ENCODE results near the gene GYPE. TPM values are rescaled to one million over a fixed set of nuclear protein-coding genes. Genes with fewer than 3 reads are reported as not detected.
"Not testable (repeated sequence)": the region's sequence is repeated elsewhere in the genome, so short reads cannot be mapped to it uniquely, and the experiment has no call there.

The GYPE gene
- total and polyA plus RNA-seq, 2 donors from 2014 or later = 0.60 to 0.63 TPM

- Histone ChIP-seq H3K27ac (ENCODE audit: low read depth in 2 of 2, low read length in 2 of 2) (no peak overlapping the region), H3K9me3 (ENCODE audit: control insufficient read depth in 2 of 3, insufficient read depth in 1 of 3, low read length in 3 of 3) (no peaks in the 10 kb centered on the region), H3K36me3 (ENCODE audit: control insufficient read depth in 2 of 3, insufficient read depth in 3 of 3, low read length in 3 of 3) (no peaks in the 10 kb centered on the region), H3K4me1 (ENCODE audit: control insufficient read depth in 2 of 3, insufficient read depth in 2 of 3, low read depth in 1 of 3, low read length in 3 of 3) (no peaks in the 10 kb centered on the region), H3K27me3 (ENCODE audit: control insufficient read depth, insufficient read depth, low read length) (no peaks in the 10 kb centered on the region), H3K4me3 (ENCODE audit: low read length in 3 of 3) (no peak overlapping the region), H3K9ac (ENCODE audit: low read length in 3 of 3) (no peak overlapping the region)
- intact Hi-C loops (cut with DNase I) = no loop called here
- no peak for TF ChIP-seq CTCF (IDR thresholded peaks at IDR 0.05; ENCODE audit: borderline replicate concordance, extremely low read depth, insufficient read depth)
- FAIRE-seq (peak; percentile 100), DNase-seq (no peak)
Observed at GRCh38 chr4:143883529-143883928, 21.8 kb downstream of the GYPE start.

- intact Hi-C loops (cut with DNase I) = no loop called here
- no peaks in the 10 kb centered on the region for H3K27me3 ChIP-seq (ENCODE audit: control insufficient read depth, insufficient read depth, low read length)
- H3K27ac ChIP-seq (ENCODE audit: low read depth in 2 of 2, low read length in 2 of 2) = no peak overlapping the region
- H3K4me3 ChIP-seq (ENCODE audit: low read length in 3 of 3) = no peak overlapping the region
- H3K9me3 ChIP-seq (ENCODE audit: control insufficient read depth in 2 of 3, insufficient read depth in 1 of 3, low read length in 3 of 3) = no peaks in the 10 kb centered on the region
- H3K4me1 ChIP-seq (ENCODE audit: control insufficient read depth in 2 of 3, insufficient read depth in 2 of 3, low read depth in 1 of 3, low read length in 3 of 3) = no peaks in the 10 kb centered on the region
- TF ChIP-seq CTCF (IDR thresholded peaks at IDR 0.05; ENCODE audit: borderline replicate concordance, extremely low read depth, insufficient read depth) = no peak
- no peaks in the 10 kb centered on the region for H3K36me3 ChIP-seq (ENCODE audit: control insufficient read depth in 2 of 3, insufficient read depth in 3 of 3, low read length in 3 of 3)
- no peak for DNase-seq
- no peak overlapping the region for H3K9ac ChIP-seq (ENCODE audit: low read length in 3 of 3)
- no peak for FAIRE-seq
Observed at GRCh38 chr4:143882892-143883291, 22.5 kb downstream of the GYPE start.

GRCh38 chr4:143879561-143879960, 25.8 kb downstream of the GYPE start:
- H3K9me3 ChIP-seq (ENCODE audit: control insufficient read depth in 2 of 3, insufficient read depth in 1 of 3, low read length in 3 of 3); H3K4me3 ChIP-seq (ENCODE audit: low read length in 3 of 3); H3K27me3 ChIP-seq (ENCODE audit: control insufficient read depth, insufficient read depth, low read length); intact Hi-C loops (cut with DNase I); H3K36me3 ChIP-seq (ENCODE audit: control insufficient read depth in 2 of 3, insufficient read depth in 3 of 3, low read length in 3 of 3); FAIRE-seq; H3K4me1 ChIP-seq (ENCODE audit: control insufficient read depth in 2 of 3, insufficient read depth in 2 of 3, low read depth in 1 of 3, low read length in 3 of 3); H3K9ac ChIP-seq (ENCODE audit: low read length in 3 of 3); H3K27ac ChIP-seq (ENCODE audit: low read depth in 2 of 2, low read length in 2 of 2); DNase-seq: not testable (repeated sequence)

GRCh38 chr4:143875357-143875756, 30.0 kb downstream of the GYPE start:
- FAIRE-seq; H3K4me3 ChIP-seq (ENCODE audit: low read length in 3 of 3); H3K27ac ChIP-seq (ENCODE audit: low read depth in 2 of 2, low read length in 2 of 2); intact Hi-C loops (cut with DNase I); H3K9me3 ChIP-seq (ENCODE audit: control insufficient read depth in 2 of 3, insufficient read depth in 1 of 3, low read length in 3 of 3); H3K27me3 ChIP-seq (ENCODE audit: control insufficient read depth, insufficient read depth, low read length); H3K4me1 ChIP-seq (ENCODE audit: control insufficient read depth in 2 of 3, insufficient read depth in 2 of 3, low read depth in 1 of 3, low read length in 3 of 3); H3K9ac ChIP-seq (ENCODE audit: low read length in 3 of 3); H3K36me3 ChIP-seq (ENCODE audit: control insufficient read depth in 2 of 3, insufficient read depth in 3 of 3, low read length in 3 of 3); DNase-seq: not testable (repeated sequence)

GRCh38 chr4:143870523-143871268, 34.7 kb downstream of the GYPE start:
- FAIRE-seq; intact Hi-C loops (cut with DNase I); H3K36me3 ChIP-seq (ENCODE audit: control insufficient read depth in 2 of 3, insufficient read depth in 3 of 3, low read length in 3 of 3): not testable (repeated sequence)

GRCh38 chr4:143869925-143870324, 35.4 kb downstream of the GYPE start:
- H3K9me3 ChIP-seq (ENCODE audit: control insufficient read depth in 2 of 3, insufficient read depth in 1 of 3, low read length in 3 of 3); intact Hi-C loops (cut with DNase I); FAIRE-seq; H3K9ac ChIP-seq (ENCODE audit: low read length in 3 of 3); DNase-seq; H3K27ac ChIP-seq (ENCODE audit: low read depth in 2 of 2, low read length in 2 of 2); H3K4me1 ChIP-seq (ENCODE audit: control insufficient read depth in 2 of 3, insufficient read depth in 2 of 3, low read depth in 1 of 3, low read length in 3 of 3); H3K4me3 ChIP-seq (ENCODE audit: low read length in 3 of 3); H3K27me3 ChIP-seq (ENCODE audit: control insufficient read depth, insufficient read depth, low read length); H3K36me3 ChIP-seq (ENCODE audit: control insufficient read depth in 2 of 3, insufficient read depth in 3 of 3, low read length in 3 of 3): not testable (repeated sequence)

More at GRCh38 chr4:143870523-143871268, 34.7 kb downstream of the GYPE start:
- not testable (repeated sequence) for H3K27ac ChIP-seq (ENCODE audit: low read depth in 2 of 2, low read length in 2 of 2); H3K9me3 ChIP-seq (ENCODE audit: control insufficient read depth in 2 of 3, insufficient read depth in 1 of 3, low read length in 3 of 3); H3K27me3 ChIP-seq (ENCODE audit: control insufficient read depth, insufficient read depth, low read length); H3K4me1 ChIP-seq (ENCODE audit: control insufficient read depth in 2 of 3, insufficient read depth in 2 of 3, low read depth in 1 of 3, low read length in 3 of 3); DNase-seq; H3K9ac ChIP-seq (ENCODE audit: low read length in 3 of 3); H3K4me3 ChIP-seq (ENCODE audit: low read length in 3 of 3)

GRCh38 chr4:143862716-143863115, 42.6 kb downstream of the GYPE start:
- DNase-seq; intact Hi-C loops (cut with DNase I); H3K27me3 ChIP-seq (ENCODE audit: control insufficient read depth, insufficient read depth, low read length); H3K36me3 ChIP-seq (ENCODE audit: control insufficient read depth in 2 of 3, insufficient read depth in 3 of 3, low read length in 3 of 3); FAIRE-seq; H3K4me1 ChIP-seq (ENCODE audit: control insufficient read depth in 2 of 3, insufficient read depth in 2 of 3, low read depth in 1 of 3, low read length in 3 of 3); H3K27ac ChIP-seq (ENCODE audit: low read depth in 2 of 2, low read length in 2 of 2); H3K4me3 ChIP-seq (ENCODE audit: low read length in 3 of 3); H3K9ac ChIP-seq (ENCODE audit: low read length in 3 of 3); H3K9me3 ChIP-seq (ENCODE audit: control insufficient read depth in 2 of 3, insufficient read depth in 1 of 3, low read length in 3 of 3): not testable (repeated sequence)
